Breast epithelium (tissue), 3 donors: ENCODE measurements around the gene PIK3CB.
"Not testable (repeated sequence)": the region's sequence is repeated elsewhere in the genome, so short reads cannot be mapped to it uniquely, and the experiment has no call there.

Source experiments
- POLR2A ChIP-seq: fragments of 450-650 bp; IDR thresholded peaks from one replicate; pipeline ENCODE4 v1.6.1; 2016; ENCODE audit warnings: antibody characterized with exemption, mild to moderate bottlenecking, moderate library complexity
- POLR2AphosphoS5 ChIP-seq, 3 donors: sonication (generic); formaldehyde crosslinking; IDR thresholded peaks; one replicate each; pipeline ENCODE4 v1.6.1; 2017; ENCODE audit warnings: antibody characterized with exemption in 3 of 3
- TF ChIP-seq, protein P1 (sequence below), 3 donors: fragments of 450-650 bp; IDR thresholded peaks; one replicate each; pipeline ENCODE4 v1.5.1; 2016 to 2017; ENCODE audit warnings: antibody characterized with exemption in 3 of 3, mild to moderate bottlenecking in 3 of 3, moderate library complexity in 3 of 3

DNA sequence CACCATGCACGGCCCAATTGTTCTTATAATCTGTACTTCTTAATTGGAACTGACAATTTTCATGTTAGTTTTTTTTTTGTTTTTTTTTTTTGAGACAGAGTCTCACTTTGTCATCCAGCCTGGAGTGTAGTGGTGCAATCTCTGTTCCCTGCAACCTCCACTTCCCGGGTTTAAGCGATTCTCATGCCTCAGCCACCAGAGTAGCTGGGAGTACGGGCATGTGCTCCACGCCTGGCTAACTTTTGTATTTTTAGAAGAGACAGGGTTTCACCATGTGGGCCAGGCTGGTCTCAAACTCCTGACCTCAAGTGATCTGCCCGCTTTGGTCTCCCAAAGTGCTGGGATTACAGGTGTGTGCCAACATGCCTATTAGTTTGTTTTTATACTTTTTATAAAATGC is 153.8 kb downstream of the PIK3CB start:
- TF ChIP-seq, protein P1, sequence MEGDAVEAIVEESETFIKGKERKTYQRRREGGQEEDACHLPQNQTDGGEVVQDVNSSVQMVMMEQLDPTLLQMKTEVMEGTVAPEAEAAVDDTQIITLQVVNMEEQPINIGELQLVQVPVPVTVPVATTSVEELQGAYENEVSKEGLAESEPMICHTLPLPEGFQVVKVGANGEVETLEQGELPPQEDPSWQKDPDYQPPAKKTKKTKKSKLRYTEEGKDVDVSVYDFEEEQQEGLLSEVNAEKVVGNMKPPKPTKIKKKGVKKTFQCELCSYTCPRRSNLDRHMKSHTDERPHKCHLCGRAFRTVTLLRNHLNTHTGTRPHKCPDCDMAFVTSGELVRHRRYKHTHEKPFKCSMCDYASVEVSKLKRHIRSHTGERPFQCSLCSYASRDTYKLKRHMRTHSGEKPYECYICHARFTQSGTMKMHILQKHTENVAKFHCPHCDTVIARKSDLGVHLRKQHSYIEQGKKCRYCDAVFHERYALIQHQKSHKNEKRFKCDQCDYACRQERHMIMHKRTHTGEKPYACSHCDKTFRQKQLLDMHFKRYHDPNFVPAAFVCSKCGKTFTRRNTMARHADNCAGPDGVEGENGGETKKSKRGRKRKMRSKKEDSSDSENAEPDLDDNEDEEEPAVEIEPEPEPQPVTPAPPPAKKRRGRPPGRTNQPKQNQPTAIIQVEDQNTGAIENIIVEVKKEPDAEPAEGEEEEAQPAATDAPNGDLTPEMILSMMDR (IDR thresholded peaks at IDR 0.05) = not testable (repeated sequence)
- not testable (repeated sequence) for TF ChIP-seq POLR2A; POLR2AphosphoS5 (IDR thresholded peaks at IDR 0.05)
